Measurements from ENCODE around the gene ABCD3.

Gene ABCD3

DNA sequence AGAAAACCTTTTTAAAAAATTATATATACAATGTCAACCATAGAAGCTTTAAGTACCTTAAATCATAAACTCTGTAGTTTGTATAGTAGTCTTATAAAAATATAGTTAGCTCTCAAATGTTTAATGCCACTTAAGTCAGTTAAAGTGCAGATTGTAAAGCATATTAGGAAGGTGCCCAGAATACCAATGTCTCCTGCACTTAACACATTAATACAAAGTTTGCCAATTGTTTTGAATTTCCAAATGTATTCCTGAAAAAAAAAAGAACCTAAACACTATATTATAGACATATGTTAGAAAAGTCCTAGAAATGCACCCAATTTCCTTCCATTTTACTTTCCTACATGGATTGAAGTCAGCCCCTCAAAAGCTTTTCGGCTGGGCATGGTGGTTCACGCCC is 111.2 kb downstream of the ABCD3 start:
- DNase-seq, result no peak

DNA sequence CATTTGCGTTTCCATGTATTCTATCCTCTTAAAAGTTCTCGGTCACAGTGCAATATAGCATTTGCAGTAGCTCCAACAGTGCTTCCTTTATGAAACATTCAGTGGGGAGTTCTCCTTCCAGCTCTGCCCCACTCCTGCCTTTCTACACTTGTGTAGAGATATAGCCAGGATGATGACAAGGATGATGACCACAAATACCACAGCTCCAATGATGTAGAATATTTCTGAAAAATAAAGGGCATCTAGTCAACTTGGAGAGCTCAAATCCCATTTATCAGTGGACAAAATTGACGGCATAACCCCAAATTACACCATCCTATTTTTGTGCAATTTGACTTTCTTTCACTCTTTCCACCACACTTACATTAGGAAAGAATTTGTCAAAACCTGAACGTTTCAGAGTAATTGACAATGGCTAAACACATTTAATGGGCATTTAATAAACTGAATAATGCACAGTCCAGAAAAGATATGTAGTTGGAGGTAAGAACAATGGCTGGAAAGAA is 112.2 kb downstream of the ABCD3 start:
- DNase-seq, result no peak

DNA sequence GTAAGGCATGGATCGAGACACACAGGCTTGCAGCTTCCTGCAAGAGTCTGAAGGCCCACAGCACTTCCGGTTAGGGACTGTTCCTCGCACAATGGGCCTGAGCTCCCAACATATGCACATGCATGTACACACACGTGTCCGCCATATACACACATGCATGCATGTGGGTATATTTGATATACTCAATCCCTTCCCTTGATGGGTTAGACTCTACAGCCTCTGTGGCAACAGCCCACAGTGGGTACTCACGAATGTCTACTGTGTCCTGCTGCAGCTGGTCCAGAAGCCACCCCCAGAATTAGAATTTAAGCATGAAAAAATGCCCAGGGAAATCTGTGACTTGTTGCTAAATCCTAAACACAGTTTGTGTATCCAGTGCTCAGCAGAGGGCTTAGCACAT is 113.5 kb downstream of the ABCD3 start:
- DNase-seq, result no peak

GRCh38 chr1:94532077-94532476 is 113.9 kb downstream of the ABCD3 start:
- no peak for DNase-seq

- no peak for DNase-seq
Measured at GRCh38 chr1:94535095-94535494, 116.9 kb downstream of the ABCD3 start.

GRCh38 chr1:94535879-94536278 is 117.7 kb downstream of the ABCD3 start:
- no peak for DNase-seq

DNA sequence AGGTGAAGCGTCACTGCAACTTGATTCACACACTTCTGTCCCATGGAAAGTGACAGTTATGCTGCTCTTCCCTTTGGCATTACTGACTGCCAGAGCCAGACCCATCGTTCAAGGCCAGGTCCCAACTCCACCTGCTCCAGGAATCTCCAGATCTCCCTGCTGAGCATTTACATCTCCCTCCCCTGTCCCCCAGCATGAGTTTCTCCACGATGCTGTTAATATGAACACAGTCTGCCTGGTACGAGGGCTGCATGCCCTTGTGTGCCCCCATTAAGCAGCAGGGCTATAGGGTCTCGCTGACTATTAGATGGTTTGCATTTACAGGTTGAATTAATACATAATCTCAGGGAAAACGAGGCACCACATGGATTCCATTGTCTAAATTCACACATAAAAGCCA is 119.1 kb downstream of the ABCD3 start:
- no peak for DNase-seq

- no peak for DNase-seq
Measured at GRCh38 chr1:94538243-94538827, 120.1 kb downstream of the ABCD3 start.

GRCh38 chr1:94539496-94539895 is 121.3 kb downstream of the ABCD3 start:
- DNase-seq, result no peak

- DNase-seq, result no peak
Measured at GRCh38 chr1:94540440-94541245, 122.5 kb downstream of the ABCD3 start.

DNA sequence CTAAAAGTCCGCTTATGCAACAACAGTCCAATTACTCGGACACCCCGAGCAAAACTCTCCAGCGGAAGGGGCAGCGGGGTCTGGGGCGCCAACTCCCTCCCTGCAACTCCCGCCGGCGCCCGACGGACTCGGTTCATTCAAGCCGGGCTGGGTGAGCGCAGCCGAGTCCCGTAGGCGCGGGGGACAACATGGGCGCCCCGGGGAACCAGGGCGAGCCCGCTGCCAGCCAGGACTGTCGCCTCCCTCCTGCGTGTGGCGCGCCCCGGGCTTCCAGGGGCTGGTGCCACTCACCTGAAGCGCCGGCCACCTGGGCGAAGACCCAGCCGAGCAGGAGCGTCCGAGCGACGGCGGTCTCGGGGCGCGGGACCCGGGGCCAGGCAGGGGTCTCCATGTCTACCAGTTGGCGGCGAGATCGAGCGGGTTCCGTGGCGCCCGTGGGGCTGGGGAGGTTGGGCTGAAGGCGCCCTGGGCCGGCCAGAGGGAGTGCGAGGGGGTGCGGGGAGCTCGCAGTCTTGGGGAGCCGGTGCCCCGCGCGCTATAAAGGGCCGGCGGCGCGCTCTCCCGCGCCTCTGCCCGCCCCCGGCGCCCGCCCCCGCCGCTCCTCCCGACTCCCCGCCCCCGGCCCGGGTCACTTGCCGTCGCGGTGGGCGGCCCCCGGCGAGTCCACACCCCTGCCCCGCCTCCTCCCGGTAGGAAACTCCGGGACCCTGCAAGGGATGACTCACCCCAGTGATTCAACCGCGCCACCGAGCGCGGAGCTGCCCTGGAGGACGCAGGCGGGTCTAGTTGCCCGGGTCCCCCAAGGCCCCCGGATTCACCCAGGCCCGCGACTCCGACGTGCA is 123.3 kb downstream of the ABCD3 start, which contains the start of gene F3:
F3 (minus strand) TSS at position 514 of the 842 bp plus-strand sequence; CDS start at position 391, 123 bp downstream.
- DNase-seq, result peak; percentile 79

GRCh38 chr1:94542088-94542870 is 124.1 kb downstream of the ABCD3 start:
- no peak for DNase-seq

GRCh38 chr1:94543001-94543400 is 124.8 kb downstream of the ABCD3 start:
- no peak for DNase-seq

DNA sequence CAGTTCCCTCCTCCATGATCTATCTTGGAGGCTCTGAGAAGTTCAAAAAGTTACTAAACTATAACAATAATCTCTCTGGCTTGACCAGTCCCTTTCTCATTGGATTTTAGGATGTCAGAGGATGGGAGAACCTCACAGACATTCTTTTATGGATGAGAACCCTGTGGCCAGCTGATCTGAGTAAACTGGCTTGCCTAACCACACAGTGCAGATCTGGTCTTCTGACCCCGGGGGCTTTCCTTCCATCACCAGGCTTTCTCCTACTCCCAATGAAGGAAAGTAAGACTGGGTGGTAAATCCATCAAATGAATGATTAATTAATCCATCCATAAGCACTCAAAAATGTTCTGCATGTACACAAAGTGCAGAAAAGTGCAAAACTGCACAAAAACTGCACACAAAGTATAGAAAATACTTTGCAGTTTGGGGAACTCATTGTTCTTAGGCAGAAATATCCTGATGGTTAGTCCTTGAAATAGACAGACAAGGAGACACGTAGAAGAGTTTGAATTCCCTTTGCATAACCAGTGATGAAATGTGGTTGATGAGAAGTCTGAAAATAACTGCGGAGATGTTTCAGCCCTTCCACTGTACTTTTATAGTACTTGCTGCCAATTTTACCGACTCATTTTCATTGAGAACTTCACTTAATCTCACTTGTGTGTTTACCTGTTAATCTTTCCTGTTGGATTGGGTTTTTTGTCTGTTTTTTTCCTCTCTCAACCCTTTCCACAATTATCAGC is 125.9 kb downstream of the ABCD3 start:
- no peak for DNase-seq

- DNase-seq, result no peak
Measured at GRCh38 chr1:94544706-94545490, 126.7 kb downstream of the ABCD3 start.

GRCh38 chr1:94549706-94550105 is 131.5 kb downstream of the ABCD3 start:
- DNase-seq, result no peak

DNA sequence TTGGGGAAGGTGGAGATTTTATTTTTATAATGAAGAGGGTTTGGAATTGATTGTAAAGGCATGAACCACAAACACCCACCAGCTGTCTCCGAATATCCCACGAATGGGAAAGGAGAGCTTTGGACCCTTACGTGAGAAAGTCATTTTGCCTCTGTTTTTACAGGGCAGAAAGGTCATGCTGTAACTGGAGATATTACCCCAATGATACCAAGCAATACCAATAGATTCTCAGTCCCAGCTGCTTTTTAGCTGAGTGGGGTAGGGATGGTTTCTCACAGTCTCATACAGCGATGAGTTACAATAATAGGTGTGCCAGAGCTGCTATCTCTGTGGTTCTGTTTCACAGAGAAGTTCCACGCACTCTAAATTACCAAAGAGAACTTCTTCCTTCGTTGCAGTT is 132.2 kb downstream of the ABCD3 start:
- DNase-seq, result no peak

- no peak for DNase-seq
Measured at GRCh38 chr1:94550800-94551241, 132.6 kb downstream of the ABCD3 start.

GRCh38 chr1:94551449-94551848 is 133.3 kb downstream of the ABCD3 start:
- DNase-seq, result no peak

GRCh38 chr1:94552071-94552586 is 133.9 kb downstream of the ABCD3 start:
- no peak for DNase-seq

DNA sequence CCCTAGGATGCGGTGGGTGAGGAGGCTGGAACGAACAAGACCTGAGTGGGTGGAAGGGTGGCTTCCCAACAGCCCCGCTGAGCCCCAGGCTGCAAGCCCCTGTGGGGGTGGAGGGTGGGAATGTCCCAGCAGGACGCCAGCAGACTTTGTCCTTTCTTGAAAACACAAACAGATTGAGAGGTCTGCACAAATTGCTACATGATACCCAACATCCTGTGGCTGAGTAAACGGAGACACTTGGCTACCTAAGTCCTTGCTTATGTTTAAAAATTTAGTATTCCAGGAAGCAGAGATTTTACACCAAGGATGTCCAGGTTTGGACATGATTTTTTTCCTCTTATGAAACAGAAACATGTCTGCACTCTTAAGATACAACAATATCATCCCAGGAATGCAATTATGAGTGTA is 135.1 kb downstream of the ABCD3 start:
- no peak for DNase-seq
